Chondrocyte (in vitro differentiated cells): ENCODE measurements around the gene NHLRC1. TPM values are rescaled to one million over a fixed set of nuclear protein-coding genes. Genes with fewer than 3 reads are reported as not detected.

ENCODE experiments used
- DNase-seq: peaks from one replicate; pipeline ENCODE4 v3.0.0; 2021; ENCODE audit warnings: mixed read lengths, low spot score
- H3K27ac Mint-ChIP-seq: one replicate; pipeline ENCODE4 v1.8.0; 2021; ENCODE audit warnings: mild to moderate bottlenecking, moderate library complexity, mixed read lengths; ENCODE audit not compliant: unreplicated experiment
- H3K27me3 Mint-ChIP-seq: 2 replicates; pipeline ENCODE4 v1.8.0; 2021; ENCODE audit warnings: low read depth, mixed read lengths
- H3K36me3 Mint-ChIP-seq: 2 replicates; pipeline ENCODE4 v1.8.0; 2021; ENCODE audit warnings: low read depth, mixed read lengths
- H3K4me1 Mint-ChIP-seq: 2 replicates; pipeline ENCODE4 v1.8.0; 2021; ENCODE audit warnings: low read depth, mild to moderate bottlenecking, mixed read lengths
- H3K4me3 Mint-ChIP-seq: one replicate; pipeline ENCODE4 v1.8.0; 2021; ENCODE audit warnings: mild to moderate bottlenecking, moderate library complexity, mixed read lengths; ENCODE audit not compliant: unreplicated experiment
- H3K9me3 Mint-ChIP-seq: 2 replicates; pipeline ENCODE4 v1.8.0; 2021; ENCODE audit warnings: low read depth, mixed read lengths
- total RNA-seq: library from RNA; stranded (reverse); gene quantifications from 3 replicates; pipeline ENCODE4 v1.2.1, GENCODE V29; 2021
- TF ChIP-seq, protein P1 (sequence below): fragments of 200-600 bp; sonication (generic); IDR thresholded peaks from 2 replicates; pipeline ENCODE4 v1.5.0; 2021; ENCODE audit warnings: antibody characterized with exemption, mild to moderate bottlenecking, moderate library complexity

The NHLRC1 gene
- total RNA-seq, 1 donor from 2014 or later = 1.1 TPM

DNA sequence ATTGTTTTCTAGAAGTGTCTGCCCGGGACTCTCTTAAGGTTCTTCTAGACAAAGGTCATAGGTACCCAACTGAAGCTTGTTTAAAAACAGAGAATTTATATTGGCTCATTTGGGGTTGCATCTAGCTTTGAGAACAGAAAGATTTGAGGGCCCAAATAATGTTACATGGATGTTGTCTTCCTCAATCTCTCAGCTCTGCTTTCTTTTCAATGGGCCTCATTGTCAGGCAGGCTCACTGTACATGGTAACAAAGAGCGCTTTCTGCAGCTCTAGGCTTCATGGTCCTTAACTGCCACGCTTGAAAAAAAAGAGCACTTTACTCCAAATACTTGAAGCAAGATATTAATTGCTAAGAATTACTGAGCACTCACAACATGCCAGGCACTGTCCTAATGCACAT lies 22.2 kb downstream of the NHLRC1 start:
- Mint-ChIP-seq H3K36me3 (no peaks in the 10 kb centered on the region), H3K9me3 (no peaks in the 10 kb centered on the region), H3K27ac (no peak overlapping the region), H3K4me1 (peaks cover 15% of the 10 kb centered on the region), H3K4me3 (no peak overlapping the region), H3K27me3 (no peaks in the 10 kb centered on the region)
- TF ChIP-seq, protein P1, sequence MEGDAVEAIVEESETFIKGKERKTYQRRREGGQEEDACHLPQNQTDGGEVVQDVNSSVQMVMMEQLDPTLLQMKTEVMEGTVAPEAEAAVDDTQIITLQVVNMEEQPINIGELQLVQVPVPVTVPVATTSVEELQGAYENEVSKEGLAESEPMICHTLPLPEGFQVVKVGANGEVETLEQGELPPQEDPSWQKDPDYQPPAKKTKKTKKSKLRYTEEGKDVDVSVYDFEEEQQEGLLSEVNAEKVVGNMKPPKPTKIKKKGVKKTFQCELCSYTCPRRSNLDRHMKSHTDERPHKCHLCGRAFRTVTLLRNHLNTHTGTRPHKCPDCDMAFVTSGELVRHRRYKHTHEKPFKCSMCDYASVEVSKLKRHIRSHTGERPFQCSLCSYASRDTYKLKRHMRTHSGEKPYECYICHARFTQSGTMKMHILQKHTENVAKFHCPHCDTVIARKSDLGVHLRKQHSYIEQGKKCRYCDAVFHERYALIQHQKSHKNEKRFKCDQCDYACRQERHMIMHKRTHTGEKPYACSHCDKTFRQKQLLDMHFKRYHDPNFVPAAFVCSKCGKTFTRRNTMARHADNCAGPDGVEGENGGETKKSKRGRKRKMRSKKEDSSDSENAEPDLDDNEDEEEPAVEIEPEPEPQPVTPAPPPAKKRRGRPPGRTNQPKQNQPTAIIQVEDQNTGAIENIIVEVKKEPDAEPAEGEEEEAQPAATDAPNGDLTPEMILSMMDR = no peak
- no peak for DNase-seq

GRCh38 chr6:18099511-18099910 lies 23.0 kb downstream of the NHLRC1 start:
- TF ChIP-seq, protein P1 = no peak
- Mint-ChIP-seq H3K4me1 (peaks cover 15% of the 10 kb centered on the region), H3K4me3 (no peak overlapping the region), H3K27ac (no peak overlapping the region), H3K36me3 (no peaks in the 10 kb centered on the region), H3K27me3 (no peaks in the 10 kb centered on the region), H3K9me3 (no peaks in the 10 kb centered on the region)
- no peak for DNase-seq

DNA sequence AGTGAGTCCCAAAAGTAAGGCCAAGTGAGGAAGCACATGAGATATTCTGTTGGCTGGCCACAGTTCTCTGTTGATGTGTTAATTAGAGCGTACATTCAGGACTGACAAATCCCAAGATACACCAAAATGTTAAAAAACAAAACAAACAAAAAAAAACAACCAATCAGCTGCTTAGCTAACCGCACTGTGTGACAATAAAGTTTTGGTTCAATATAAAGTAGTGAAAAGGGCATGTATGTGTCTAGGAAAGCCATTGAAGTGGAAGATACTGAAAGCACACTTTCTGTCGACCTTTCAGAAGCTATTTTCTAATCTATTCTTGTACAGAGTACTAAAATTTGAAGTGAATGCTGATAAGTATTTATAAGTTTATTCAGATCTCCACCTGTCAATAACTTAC lies 26.1 kb downstream of the NHLRC1 start:
- no peaks in the 10 kb centered on the region for H3K27me3 Mint-ChIP-seq
- no peaks in the 10 kb centered on the region for H3K9me3 Mint-ChIP-seq
- TF ChIP-seq, protein P1 = no peak
- H3K36me3 Mint-ChIP-seq = no peaks in the 10 kb centered on the region
- no peak for DNase-seq
- peaks cover 6% of the 10 kb centered on the region for H3K4me1 Mint-ChIP-seq
- no peak overlapping the region for H3K27ac Mint-ChIP-seq
- H3K4me3 Mint-ChIP-seq = no peak overlapping the region

GRCh38 chr6:18091382-18091781 lies 31.1 kb downstream of the NHLRC1 start:
- no peaks in the 10 kb centered on the region for H3K36me3 Mint-ChIP-seq
- H3K4me1 Mint-ChIP-seq = no peaks in the 10 kb centered on the region
- no peak overlapping the region for H3K27ac Mint-ChIP-seq
- TF ChIP-seq, protein P1 = no peak
- H3K9me3 Mint-ChIP-seq = peaks cover 13% of the 10 kb centered on the region
- H3K27me3 Mint-ChIP-seq = no peaks in the 10 kb centered on the region
- H3K4me3 Mint-ChIP-seq = no peak overlapping the region
- no peak for DNase-seq

DNA sequence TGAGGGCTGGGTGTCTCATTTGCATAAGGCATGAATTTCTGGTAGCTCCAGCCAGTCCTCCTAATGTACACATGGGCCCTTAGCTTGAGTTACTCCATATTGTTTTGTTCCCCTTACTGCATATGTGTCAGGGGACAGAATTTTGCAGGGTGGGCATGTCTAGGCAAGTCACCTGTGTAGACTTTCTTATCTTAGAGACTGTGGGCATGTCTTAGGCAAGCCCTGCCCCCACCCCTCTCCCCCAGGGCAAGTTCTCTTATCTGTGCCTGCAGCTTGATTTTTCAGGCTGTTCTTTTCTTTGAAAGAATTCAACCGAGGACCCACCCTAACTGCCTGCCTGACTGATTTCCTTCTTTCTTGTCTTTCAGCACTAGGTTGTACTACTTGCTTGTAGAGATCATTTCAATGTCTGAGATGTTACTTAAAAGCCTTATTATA lies 32.1 kb downstream of the NHLRC1 start:
- H3K27ac Mint-ChIP-seq = no peak overlapping the region
- H3K9me3 Mint-ChIP-seq = peaks cover 13% of the 10 kb centered on the region
- TF ChIP-seq, protein P1 = no peak

More for the DNA sequence above, 32.1 kb downstream of the NHLRC1 start:
- no peak for DNase-seq
- Mint-ChIP-seq H3K27me3 (no peaks in the 10 kb centered on the region), H3K4me3 (no peak overlapping the region), H3K36me3 (no peaks in the 10 kb centered on the region), H3K4me1 (no peaks in the 10 kb centered on the region)
